Measurements from ENCODE around the gene KIF23.

KIF23 gene

GRCh38 chr15:69490356-69491037, 76.3 kb downstream of the KIF23 start:
- no peak for DNase-seq (ENCODE audit: low read depth)
- no peak overlapping the region for H3K4me3 ChIP-seq (ENCODE audit: low read length)
- TF ChIP-seq, protein P1, sequence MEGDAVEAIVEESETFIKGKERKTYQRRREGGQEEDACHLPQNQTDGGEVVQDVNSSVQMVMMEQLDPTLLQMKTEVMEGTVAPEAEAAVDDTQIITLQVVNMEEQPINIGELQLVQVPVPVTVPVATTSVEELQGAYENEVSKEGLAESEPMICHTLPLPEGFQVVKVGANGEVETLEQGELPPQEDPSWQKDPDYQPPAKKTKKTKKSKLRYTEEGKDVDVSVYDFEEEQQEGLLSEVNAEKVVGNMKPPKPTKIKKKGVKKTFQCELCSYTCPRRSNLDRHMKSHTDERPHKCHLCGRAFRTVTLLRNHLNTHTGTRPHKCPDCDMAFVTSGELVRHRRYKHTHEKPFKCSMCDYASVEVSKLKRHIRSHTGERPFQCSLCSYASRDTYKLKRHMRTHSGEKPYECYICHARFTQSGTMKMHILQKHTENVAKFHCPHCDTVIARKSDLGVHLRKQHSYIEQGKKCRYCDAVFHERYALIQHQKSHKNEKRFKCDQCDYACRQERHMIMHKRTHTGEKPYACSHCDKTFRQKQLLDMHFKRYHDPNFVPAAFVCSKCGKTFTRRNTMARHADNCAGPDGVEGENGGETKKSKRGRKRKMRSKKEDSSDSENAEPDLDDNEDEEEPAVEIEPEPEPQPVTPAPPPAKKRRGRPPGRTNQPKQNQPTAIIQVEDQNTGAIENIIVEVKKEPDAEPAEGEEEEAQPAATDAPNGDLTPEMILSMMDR (conservative IDR thresholded peaks at IDR 0.05; ENCODE audit: low read length) = no peak

DNA sequence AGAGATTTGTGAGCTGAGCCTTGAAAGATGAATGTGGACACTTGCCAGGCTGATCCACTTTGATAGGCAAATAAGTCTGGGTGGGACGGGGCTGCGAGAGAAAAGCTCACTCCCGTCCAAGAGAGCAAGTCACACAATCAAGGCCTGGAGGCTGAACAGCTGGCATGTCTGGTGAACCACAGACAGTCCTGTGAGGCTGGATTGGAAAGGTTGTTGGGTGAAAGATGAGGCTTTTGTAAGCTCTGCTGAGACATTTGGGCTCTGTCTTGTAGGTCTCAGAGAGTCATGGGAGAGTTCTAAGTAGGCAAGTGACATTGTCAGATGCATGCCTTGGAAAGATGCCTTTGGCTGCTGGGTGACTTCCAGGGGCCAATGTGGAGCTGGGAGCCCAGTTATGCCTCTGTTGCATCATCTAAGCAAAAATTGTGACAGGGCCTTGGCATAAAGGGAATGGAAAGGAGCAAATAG, 76.9 kb downstream of the KIF23 start:
- TF ChIP-seq, protein P1 (conservative IDR thresholded peaks at IDR 0.05; ENCODE audit: low read length) = no peak
- DNase-seq (ENCODE audit: low read depth) = peak; percentile 66
- H3K4me3 ChIP-seq (ENCODE audit: low read length) = no peak overlapping the region

- DNase-seq (ENCODE audit: low read depth) = no peak
- TF ChIP-seq, protein P1 (conservative IDR thresholded peaks at IDR 0.05; ENCODE audit: low read length) = no peak
- no peak overlapping the region for H3K4me3 ChIP-seq (ENCODE audit: low read length)
Measured at GRCh38 chr15:69493406-69493805, 79.3 kb downstream of the KIF23 start.

DNA sequence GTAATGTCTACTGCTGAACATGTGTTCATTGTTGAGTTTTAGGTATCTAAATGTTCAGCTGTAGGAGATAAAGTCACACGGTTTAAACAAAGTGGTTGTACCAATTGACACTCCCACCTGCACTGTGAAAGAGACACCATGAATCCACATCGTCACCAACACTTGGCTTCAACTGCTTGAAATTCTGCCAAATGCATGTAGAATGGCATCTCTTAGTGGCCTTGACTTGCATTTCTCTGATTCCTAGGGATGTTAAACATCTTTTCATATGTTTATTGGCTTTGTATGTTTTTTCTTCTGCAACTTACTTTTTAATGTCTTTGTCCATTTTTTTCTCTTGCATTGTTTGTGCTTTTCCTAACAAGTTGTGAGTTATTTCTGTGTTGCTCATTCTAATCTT, 81.9 kb downstream of the KIF23 start:
- TF ChIP-seq, protein P1 (conservative IDR thresholded peaks at IDR 0.05; ENCODE audit: low read length) = no peak
- no peak for DNase-seq (ENCODE audit: low read depth)
- no peak overlapping the region for H3K4me3 ChIP-seq (ENCODE audit: low read length)

- no peak for DNase-seq (ENCODE audit: low read depth)
- no peak overlapping the region for H3K4me3 ChIP-seq (ENCODE audit: low read length)
- TF ChIP-seq, protein P1 (conservative IDR thresholded peaks at IDR 0.05; ENCODE audit: low read length) = no peak
Measured at GRCh38 chr15:69497076-69497475, 82.9 kb downstream of the KIF23 start.

DNA sequence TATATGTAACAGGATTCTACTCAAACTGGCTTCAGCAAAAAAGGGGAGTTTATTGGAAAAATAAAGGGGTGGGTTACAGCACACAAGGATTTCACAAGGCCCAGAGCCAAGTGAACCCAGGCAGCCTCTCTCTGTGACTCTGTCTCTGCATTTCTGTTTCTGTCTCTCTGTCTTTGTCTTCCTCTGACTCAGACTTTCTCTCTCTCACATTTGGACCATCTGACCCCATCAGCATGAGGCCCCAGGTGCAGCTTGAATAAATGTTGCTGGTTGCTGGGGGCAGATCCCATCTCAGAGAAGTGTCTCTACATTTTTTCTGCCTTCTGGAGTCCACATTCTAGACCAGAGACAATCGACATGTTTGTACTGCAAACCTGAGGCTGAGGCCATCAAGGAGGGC, 83.5 kb downstream of the KIF23 start:
- no peak for DNase-seq (ENCODE audit: low read depth)
- H3K4me3 ChIP-seq (ENCODE audit: low read length) = no peak overlapping the region
- TF ChIP-seq, protein P1 (conservative IDR thresholded peaks at IDR 0.05; ENCODE audit: low read length) = no peak
